ENCODE results near the gene FLNB.

The FLNB gene

DNA sequence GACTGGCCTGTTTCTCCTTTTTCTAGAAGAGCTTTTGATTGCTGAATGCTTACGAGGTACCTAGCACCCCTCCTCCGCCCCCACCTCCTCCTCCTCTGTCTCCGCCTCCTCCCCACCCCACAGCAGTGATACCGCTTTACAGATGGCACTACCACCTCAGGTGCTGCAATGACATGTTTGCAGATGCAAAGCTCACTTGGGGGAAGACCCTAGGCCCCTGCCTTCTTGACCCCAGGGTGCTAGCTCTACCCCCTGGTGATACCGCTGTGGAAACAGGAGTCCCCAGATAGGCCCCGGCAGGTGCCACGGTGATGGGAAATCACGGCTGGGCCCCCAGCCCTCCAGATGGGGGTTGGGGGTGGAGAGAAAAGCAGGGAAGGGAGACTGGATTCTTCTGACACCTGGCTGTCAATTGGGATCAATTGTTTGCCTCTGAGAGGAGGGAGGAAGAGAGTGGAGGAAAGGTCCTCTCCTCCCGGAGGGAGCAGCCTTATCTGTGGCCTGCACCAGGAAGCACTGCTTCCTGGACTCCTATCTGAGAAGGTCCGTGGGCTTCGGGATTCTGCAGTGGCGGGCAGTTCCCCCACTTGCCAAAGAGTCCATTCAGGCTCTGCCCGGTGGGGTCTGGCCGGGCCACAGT lies 164.9 kb downstream of the FLNB start:
- no peak for DNase-seq

DNA sequence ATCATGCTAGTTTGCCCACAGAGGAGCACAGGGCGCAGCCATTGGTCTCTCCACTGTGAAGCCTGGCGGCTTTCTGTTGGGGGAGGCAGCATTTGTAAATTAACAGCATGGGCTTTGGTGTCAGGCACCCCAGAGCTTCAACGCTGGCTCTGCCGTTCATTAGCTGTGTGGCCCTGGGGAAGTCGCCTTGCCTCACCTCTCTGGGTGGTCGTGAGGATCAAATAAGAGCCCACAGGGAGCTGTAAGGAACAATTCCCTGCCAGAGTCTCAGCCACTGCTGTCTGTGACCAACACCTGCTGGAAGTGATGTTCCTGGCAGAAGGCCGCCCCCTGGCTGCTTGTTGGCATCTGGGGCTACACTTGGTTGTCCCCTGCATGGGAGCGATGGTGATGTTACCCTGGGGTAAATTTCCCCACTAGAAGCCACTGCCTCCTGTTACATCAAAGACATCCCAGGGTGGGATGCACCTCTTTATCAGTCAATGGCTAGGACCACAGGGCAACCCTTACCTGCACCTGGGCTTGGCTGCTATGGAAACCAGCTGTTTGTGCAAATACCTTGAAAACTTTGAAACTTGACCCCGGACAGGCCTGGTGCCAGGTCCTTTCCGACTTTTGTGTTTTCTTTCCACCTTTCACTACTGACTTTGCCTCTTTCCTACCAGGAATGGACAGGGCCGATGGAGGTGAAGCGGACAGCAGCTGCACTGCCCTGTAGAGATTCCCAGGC lies 165.6 kb downstream of the FLNB start:
- DNase-seq = peak in 5 of 6 experiments; percentile 15 to 58 (median 37)

DNA sequence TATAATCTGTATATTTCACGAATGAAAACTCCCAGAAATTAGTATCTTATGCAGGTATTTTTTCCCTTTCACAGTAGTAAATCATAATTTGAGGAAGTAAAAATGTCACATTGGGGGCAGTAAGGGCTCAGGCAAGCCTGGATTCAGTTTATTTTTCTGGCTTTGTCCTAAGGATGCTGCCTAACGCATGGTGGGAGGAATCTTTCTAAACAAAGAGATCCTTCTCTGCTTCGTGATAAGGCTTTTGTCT lies 166.9 kb downstream of the FLNB start:
- no peak for DNase-seq

DNA sequence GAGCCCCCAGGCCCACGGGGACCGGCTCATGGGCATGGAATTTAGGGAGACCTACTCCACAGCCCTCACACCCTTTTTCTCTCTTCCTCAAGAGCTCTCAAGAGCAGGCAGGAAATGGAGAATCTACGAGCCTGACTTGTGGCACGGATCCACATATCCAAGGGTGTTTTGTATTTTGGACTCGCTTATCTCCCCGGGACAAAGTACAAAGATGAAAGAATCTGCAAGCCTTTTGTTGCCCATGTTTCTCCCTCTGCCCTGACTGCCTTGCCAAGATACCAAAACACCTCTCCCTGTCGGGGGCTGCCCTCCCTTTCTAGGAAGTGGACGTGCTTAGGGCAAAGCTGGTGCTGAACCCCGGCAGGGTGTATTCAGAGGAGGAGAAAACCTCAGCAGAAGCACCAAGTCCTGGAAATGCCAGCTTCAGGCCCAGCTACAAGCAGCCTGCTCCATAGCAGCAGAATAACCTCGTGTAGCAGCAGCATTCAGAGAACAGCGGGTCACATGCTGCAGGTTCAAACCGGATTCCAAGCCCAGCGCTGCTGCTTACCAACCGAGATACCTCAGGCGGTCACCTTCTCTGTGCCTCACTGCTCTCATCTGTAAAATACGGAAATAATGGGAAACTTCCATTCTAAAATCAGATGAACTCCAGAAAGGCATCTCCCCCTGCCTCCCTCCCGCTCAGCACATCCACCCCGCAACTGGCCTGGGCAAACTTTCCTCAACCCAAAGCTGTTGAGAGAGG lies 167.4 kb downstream of the FLNB start:
- DNase-seq = no peak

DNA sequence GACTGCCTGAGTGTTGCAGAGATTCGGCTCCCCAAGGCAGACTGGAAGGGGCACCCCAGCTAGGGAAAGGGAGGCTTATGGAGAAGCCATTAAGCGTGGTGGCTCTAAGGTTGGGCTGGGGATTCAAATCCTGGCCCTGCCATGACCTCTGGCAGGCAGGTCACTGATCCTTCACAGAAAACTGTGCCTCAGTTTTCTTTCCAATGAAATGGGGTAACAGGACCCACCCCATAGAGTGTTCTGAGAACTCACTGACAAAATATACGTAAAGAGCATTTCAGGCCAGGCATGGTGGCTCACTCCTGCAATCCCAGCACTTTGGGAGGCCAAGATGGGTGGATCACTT lies 167.9 kb downstream of the FLNB start:
- no peak for DNase-seq

GRCh38 chr3:58176827-58177489 lies 168.7 kb downstream of the FLNB start:
- no peak for DNase-seq

- peak; percentile 66 to 86 (median 83) for DNase-seq
Measured at GRCh38 chr3:58177747-58178527, 169.7 kb downstream of the FLNB start.

DNA sequence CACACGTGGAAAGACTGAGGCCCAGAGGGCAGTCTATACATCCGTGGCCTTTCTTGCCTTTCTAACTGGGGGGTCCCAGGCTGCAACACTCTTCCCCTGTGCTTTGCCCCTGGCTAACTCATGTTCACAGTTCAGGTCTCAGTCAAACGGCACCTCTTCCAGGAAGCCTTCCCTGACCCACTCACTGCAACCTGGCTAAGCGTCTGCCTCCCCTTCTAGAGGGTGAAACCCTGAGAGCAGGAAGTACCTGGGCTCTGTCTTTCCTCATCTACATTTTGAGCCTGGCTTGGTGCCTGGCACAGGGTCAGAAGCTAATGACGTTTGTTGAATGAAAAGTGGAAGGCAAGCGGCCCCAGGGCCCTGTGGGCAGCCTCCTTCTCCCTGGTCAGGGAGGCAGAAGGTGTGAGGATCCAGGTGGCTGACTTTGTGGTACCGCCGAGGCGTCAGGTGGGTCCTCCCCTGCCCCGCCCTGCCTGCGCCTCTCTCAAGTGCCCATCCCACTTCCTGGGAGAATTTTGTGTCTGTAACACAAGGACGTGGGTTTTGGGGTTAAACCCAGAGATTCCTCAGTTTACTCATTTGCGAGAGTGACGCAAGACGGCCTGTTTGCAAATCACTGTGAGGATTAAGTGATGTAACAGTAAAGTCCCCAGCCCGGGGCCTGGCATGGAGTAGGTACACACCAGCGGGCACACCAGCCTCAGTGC lies 170.5 kb downstream of the FLNB start:
- no peak for DNase-seq

- DNase-seq = no peak
Measured at GRCh38 chr3:58179235-58180098, 171.2 kb downstream of the FLNB start.

DNA sequence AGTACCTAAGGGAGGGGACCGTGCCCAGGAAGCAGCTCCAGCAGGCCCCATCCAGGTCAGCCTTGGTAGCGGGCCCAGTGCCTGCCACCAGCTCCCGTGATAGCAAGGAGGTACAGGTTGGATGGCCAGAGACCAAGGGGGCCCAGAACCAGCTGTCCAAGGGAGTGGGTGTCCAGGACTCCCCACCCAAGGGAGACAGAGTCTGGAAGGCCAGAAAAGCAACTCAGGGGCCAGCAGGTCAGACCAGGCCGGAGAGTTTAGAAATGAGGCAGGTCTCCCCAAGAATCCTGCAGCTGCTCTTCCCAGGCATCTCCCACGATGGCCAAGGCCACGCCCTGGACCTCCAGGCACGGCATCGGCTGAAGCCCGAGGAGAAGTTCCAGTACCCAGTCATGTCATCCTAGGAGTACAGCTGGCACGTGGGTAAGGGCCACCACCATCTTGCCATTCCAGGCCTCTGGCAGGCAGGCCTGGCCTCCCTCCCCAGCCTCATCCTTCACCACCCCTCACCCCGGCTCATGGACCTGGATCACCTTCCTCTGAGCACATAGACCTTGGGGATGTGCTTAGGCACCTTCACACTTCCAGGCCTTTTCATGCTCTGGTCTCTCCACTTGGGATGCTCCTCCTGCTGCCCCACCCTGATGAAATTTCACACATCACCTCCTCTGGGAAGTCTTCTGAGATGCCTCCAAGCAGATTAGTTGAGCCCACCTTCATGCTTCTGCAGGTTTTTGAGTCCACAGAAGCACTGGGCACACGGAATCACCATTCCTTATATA lies 172.1 kb downstream of the FLNB start:
- DNase-seq = no peak

DNA sequence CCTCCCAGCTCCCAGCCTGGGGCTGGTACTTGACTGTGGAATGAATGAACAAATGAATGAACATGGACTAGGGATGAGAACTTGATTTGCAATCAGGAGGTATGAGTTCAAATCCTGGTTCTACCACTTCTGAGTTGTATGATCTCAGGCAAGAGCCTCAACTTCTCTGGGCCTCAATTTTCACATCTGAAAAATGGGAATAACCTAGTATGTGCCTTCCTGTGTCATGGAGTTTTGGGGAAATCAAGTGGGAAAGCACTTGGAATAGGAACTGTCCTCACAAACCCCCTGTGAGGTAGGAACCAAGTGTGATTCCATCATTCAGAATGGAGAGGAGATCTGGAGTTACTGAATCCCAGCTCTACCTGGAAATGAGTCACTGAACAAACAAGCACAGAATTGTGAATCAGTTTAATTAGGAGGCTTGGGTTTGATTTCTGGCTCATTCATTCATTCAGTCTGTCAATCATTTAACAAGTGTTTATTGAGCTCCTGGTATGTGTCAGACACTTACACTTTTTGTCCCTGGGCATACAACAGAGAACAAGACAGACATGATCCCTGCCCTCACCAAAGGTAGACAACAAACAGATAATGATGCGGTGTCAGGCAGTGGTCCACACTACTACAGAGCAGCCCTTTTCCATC lies 172.8 kb downstream of the FLNB start:
- DNase-seq = no peak

GRCh38 chr3:58183221-58183620 lies 175.0 kb downstream of the FLNB start:
- no peak for DNase-seq

DNA sequence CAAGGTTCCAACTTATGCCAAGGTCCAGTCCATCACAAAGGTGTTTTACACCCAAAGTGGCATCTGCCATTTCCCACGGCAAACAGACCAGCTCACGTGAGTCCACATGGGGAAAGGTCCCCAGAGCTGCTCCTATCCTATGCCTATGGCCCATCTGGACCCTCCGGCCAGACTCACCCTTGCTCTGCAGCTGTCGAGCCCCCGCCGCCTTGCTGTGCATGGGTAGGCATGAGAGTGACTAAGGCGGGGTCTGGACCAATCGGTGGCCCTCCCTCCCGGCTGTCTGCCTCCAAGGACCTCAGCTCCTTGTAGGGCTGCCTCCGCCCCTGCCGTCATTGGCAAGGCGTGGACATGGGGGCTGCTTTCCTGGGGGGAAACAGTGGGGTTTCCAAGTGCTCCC lies 175.7 kb downstream of the FLNB start:
- no peak for DNase-seq

- DNase-seq = no peak
Measured at GRCh38 chr3:58184309-58184981, 176.2 kb downstream of the FLNB start.

- no peak for DNase-seq
Measured at GRCh38 chr3:58184982-58185360, 176.7 kb downstream of the FLNB start.

- DNase-seq = no peak
Measured at GRCh38 chr3:58188173-58188564, 179.9 kb downstream of the FLNB start.

- no peak for DNase-seq
Measured at GRCh38 chr3:58188921-58189451, 180.8 kb downstream of the FLNB start.

DNA sequence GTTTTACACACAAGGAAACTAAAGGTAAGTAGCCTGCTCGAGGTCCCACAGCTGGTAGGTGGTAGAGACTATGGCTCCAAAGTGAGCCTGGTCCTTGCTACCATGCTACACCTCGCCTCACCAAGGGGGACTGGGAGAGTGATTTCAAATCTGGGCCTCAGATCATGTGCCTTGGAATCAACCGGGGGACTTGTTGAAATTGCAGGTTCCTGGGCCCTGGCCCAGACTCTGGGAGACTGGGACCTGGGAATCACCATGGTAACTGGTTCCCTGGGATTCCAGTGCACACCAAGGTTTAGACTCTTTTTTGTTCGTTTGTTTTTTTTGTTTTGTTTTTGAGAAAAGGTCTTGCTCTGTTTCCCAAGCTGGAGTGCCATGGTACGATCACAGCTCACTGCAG lies 181.5 kb downstream of the FLNB start:
- DNase-seq = no peak

DNA sequence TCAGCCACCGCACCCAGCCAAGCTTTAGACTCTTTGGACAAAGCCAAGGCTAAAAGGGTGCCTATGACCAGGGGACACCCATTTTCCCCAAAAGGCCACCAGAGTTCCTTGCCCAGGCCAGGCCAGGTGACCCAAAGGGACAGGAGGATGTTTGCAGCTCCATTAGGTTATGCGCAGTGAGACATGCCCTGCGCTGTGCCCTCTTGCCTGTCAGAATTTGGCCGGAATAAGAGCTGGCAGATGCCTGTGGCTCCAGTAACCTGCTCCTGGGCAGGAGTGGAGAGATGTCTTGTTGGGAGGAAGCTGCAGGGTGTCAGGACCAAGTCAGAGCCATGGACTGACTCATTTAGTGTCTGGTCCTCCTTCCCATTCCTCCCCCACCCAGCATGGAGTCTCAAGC lies 182.1 kb downstream of the FLNB start:
- no peak for DNase-seq
